HTR-8/SVneo (cell line): Measurements from ENCODE around the gene SEC24B.
A peak's percentile ranks its signal among the peaks of the same experiment; 100 is the strongest.
"Not testable (repeated sequence)": the region's sequence is repeated elsewhere in the genome, so short reads cannot be mapped to it uniquely, and the experiment has no call there.

Experiments
- DNase-seq: peaks from one replicate; pipeline ENCODE4 v3.0.0; 2011; ENCODE audit warnings: low spot score, mixed read lengths; ENCODE audit not compliant: insufficient read length
- FAIRE-seq: peaks from 2 replicates; lab custom pipeline; 2011; peaks lifted over from hg19 to GRCh38; lab: Jason Lieb, UNC

Gene SEC24B

DNA sequence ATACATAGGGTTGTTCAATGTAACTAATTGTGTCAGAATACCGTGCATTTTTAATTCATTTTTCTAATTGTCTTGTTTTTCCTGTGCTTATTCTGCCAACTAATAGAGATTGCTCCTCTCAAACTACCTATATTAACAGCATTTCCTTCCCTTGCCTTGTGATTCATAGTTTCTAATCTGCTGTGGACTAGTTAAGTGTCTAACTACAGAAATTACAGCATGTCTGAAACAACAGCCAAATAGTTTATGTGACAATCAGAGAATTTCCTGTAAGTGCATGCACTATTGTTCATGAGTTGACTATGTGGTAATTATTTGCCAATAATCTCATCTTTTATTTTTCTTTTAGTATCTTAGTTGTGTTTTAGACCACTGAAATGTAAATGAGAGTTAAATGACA, 4.1 kb upstream of the SEC24B start:
- DNase-seq (no peak), FAIRE-seq (no peak)

DNA sequence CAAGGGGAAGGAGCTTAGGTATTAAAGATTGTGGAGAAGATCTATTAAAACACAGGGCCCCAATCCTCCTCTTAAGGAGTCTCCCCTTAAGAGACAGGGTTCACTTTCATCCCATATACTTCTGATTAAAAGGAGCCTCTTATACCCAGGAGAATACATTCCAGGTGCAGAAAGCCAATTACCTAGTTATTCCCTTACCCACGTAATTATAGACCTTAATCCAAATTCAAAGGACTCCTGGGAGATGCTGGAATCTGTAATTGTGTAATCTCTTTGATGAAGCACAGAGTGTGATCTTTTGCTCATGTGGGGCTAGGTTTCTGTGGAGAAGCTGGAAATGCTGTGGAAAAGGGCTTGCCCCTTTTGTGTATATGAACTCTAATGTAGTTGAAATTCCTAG, 1.4 kb upstream of the SEC24B start:
- DNase-seq (no peak), FAIRE-seq (no peak)

DNA sequence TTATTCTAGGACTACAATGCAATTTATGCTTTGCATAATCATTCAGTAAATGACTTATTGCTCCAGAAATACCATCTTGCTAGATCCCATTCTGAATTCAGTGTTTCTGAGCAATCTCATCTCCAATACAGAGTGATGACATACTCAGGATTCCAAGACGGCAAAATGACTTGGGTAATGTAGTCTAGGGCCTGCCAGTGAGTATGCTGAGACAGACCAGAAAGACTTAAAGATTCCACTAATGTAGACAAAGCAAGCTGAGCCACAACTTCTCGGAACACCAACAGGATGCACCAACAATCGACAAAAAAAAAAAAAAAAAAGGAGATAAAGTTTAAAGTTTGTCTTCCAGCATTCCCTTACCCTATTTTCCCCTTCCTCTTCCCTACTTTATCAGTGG, 919 bp upstream of the SEC24B start:
- peak; percentile 65 for FAIRE-seq
- DNase-seq = no peak

DNA sequence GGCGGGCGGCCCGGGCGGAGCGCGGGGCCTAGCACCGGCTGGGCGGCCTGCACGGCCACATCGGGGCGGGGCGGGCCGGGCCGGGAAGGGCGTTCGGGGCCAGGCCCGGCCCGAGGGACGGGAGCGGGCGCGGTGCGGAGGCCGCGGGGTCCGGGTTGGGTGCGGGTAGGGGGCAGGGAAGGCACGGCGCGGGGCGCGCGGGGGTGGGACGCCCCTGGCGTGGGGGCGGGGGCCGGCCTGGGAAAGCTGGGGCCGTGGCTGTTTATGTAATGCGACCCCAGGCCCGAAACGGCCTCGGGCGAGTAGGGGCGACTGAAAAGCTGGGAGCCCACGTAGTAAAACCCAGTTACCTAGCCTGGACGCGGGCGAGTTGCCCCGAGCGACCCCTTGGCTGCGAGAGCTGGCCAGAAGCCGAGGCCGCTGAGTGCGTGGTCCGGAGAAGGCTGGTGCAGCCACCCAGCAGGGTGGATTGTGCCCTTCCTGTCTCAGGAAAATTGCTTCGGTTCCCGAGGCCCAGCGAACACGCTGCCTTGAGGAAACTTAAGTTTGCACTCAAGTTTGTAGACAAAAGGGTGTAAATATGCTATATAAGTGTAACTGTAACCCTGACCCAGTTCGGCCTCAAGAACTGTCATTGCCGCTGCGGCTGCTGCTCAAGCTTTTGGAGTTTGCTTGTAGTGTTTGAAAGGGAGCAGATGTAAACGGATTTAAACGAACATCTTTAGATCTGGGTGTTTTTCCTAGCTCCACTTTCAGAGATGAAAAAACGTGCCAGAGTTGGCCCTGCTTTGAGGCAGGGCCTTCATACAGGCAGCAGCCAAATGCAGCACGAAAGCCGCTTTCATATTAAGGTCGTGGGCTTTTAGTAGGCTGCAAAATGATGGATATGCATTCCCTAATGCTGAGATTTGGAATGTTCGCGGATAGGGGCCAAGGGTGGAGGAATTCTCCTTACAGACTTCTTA, 674 bp downstream of the SEC24B start:
- DNase-seq = no peak
- FAIRE-seq = no peak

DNA sequence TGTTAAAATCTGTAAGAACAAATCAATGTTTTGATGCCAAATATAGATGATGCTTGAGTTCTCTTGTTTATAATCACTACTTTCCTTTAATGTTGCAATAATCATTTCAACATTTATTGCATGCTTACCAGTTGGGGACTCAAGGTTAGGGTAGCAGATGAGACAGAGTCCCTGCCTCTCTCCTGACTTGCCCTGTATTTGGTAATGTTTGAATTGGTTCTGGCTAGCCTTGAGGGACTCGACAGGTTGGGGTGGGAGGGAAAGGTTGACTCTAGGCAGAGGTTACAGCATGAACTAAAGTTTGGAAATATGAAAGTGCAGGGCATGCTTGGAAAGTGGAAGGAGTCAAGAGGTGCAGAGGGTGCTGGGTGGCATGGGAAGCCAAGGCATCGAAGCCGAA, 2.0 kb downstream of the SEC24B start:
- peak; percentile 4 for FAIRE-seq
- no peak for DNase-seq

DNA sequence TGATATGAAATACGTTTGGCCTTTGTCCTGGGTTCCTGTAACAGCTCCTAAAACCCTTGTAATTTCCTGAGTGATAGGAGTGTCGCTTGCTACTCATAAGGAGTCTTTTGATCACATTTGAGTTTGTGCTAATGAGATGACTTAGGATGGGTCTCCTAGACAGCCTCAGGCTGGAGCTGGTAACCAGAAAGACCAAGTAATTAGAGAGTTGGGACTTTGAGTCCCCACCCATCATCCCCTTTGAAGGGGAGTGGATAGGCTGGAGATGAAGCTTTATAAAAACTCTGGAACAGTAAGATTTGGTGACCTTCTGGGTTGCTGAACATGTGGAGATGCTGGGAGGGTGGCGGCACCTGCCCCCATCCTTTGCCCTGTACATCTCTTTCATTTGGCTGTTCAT, 2.9 kb downstream of the SEC24B start:
- DNase-seq = no peak
- FAIRE-seq = no peak

DNA sequence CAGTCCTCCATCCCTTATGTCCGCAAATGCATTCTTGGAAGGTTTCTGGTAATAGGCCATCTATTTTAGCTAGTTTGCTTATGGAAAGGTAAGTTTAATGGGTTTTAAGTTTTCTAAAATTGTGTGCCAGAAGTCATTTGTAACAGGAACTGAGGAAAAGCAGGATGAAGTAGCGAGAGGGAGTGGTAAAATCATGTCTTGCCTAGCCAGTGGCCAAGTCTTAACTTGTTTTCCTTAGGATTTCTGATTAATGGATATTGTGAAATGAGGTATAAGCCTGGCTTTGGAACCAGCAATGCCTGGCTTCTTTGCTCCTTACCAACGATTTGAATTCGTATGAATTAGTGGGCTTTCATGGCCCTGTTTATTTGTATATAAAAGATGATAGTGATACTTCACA, 7.3 kb downstream of the SEC24B start:
- no peak for FAIRE-seq

DNA sequence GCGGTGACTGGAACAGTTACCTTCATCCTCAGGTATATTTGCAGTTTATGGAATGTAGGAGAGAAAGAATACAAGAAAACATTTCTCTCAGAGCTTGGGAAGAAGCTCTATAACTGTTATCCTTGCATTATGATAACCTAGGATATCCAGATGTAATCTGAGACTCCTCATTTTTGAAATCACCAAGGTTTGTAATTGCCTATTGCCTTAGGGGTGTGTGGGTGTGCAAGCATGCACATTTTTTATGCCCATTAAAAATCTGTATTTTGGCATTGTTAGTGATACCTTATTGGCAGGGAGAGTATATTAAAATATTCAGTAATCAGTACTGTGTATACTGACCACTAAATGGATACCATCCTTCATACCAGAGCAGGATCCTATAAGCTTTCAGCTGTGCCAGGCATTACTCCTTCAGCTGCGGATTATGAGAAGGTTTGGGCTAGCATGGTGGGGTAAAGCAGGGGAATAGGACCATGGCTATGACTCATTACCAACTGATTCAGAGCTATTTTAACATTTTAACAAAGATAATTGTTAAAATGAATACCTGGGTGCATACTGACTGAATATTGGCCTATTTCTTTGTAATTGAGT, 8.3 kb downstream of the SEC24B start:
- no peak for FAIRE-seq
- DNase-seq = no peak

More for the DNA sequence above, 7.3 kb downstream of the SEC24B start:
- DNase-seq = no peak

DNA sequence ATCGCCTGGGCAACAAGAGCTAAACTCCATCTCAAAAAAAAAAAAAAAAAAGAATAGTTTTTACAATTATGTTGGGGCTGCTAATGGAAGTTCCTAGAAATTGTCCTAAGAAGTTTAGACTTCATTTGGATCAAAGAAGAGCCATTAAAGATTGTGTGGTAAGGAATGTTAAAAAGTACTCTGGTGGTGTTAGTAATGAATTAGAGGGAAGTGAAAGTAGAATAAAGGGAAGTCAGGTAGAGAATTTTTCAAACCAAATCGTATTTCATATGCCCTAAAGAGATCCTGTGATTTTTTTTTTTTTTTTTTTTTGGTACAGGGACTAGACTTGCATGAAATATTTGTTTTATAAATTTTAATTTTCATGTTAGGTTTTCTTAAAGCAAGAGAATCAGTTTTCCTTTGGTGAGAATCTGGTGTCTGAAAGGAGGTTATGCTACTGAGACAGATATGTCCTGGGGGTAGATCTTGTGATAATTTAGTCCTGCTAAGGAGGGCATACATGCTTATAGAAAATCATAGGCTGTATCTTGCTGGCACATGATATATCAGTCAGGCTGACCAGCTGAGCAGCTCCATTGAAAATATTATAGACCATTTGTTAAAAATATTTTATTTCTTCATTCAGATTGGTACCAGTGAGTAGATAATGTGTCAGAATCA, 10.7 kb downstream of the SEC24B start:
- FAIRE-seq = no peak
- no peak for DNase-seq

DNA sequence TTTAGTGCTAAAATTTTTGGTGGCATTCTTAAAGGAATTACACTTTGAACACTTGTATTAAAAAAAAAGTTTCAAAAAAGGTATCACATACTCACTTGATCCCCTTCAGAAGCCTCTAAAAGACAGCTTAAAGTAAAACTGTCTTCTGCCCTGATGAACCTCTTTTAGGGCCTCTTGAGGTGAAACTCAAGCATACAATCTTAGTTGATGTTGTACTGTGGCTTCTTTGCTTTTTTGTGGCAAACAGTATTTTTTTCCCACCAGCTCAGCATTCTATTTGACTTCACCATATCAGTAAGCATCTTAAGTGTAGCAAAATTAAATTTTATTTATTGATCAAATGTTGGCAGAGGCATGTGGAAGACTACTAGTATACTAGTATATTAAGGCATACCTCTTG, 13.7 kb downstream of the SEC24B start:
- FAIRE-seq = no peak
- DNase-seq = no peak

DNA sequence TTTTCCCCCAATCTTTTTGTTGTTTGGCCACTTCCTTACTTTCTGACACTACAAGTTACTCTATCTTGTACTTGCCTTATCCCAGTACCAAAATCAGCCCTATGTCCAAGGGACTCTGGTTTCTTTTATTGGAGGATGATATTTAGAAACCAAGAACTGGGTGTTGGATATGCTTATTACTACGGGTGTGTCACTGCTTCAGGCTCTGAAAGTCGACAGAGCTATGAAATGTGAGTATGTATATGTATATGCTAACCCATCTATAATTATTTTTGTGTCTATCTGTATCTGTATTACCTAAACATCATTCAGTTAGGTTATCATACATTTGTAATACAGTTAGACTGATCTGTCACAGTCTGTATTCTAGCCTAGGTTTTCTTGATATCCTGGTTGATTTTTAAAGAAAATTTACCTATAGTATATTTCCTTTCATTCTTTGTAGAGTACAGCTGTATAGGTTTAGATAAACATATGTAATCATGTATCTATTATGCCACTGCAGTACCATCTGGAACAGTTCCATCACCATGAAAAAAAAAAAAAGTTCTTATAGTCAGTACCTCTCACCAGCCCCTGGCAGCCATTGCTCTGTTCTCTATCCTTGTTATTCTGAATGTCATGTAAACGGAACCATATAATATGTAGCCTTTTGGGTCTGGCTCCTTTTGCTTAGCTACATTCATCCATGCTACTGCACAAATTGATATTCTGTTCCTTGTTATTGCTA, 18.1 kb downstream of the SEC24B start:
- FAIRE-seq (no peak), DNase-seq (no peak)

DNA sequence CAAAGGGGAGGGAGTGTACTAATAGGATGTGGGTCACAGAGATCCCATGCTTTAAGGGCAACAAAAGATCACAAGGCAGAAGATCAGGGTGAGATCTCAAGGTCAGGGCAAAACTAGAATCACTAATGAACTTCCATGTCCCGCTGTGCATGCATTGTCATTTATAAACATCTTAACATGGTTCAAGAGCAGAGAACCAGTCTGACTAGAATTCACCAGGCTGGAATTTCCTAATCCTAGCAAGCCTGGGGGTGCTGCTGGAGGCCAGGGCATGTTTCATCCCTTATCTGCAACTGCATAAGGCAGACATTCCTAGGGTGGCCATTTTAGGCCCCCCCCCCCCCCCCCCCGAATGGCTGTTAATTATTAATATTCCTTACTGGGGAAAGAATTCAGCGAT, 19.5 kb downstream of the SEC24B start:
- DNase-seq, FAIRE-seq: not testable (repeated sequence)

DNA sequence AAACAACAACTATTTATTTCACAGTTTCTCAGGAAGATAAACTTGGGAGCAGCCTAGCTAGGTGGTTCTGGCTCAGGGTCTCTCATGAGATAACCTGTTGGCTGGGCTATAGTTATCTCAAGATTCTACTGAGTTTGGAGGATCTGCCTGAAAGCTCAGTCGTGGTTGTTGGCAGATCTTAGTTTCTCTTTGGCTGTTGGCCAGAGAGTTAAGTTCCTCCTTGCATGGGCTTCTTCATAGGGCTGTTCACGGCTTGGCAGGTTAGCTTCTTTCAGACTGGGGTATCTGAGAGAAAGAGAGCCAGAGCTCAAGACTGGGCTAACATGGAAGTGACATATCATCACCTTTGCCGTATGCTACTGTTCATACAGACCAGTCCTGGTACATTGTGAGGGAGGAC, 28.7 kb downstream of the SEC24B start:
- no peak for FAIRE-seq

DNA sequence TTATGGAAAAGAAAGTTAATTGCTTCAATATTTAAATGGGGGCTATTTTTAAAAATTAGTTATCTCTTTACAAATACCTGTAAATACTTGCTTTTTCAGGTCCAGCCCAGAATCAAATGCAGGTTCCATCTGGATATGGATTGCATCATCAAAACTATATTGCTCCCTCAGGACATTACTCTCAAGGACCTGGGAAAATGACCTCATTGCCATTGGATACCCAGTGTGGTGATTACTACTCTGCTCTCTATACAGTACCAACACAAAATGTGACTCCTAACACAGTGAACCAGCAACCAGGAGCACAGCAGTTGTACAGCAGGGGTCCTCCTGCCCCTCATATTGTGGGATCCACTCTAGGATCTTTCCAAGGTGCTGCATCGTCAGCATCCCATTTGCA, 29.2 kb downstream of the SEC24B start:
- DNase-seq (no peak), FAIRE-seq (no peak)

More for the DNA sequence above, 28.7 kb downstream of the SEC24B start:
- DNase-seq = no peak

DNA sequence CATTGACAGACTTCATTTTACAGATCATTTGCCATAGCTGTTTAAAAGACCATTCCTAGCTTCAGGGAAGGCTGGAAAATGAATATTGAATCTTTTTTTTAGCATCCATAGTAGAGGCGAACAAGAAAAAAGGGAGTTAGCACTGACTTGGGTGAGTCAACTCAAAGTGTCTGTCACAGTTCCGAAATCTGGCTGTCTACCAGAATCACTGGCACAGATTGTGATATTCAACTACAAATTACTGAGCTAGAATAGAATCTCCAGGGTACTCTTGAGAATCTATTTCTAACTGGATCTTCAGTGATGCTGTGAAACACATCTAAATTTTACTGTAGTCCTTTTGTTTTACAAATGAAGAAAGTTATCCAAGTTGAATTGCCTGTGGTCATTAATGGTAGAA, 31.5 kb downstream of the SEC24B start:
- FAIRE-seq (no peak), DNase-seq (no peak)

DNA sequence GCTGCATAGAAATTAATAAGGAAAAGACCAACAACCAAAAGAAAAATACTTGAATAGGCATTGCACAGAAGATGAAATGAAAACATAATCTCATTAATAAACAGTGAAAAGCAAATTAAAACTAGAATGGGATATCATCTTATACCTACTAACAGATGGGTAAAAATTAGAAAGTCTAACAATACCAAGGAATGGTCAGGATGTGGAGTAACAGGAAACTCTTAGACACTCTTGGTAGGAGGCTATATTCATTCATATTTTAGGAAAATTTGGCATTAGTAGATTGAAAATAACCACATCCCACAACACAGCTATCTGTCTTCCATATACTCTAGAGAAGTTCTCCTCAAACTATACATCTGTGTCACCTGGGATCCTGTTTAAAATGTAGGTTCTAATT, 36.3 kb downstream of the SEC24B start:
- DNase-seq (no peak), FAIRE-seq (no peak)

DNA sequence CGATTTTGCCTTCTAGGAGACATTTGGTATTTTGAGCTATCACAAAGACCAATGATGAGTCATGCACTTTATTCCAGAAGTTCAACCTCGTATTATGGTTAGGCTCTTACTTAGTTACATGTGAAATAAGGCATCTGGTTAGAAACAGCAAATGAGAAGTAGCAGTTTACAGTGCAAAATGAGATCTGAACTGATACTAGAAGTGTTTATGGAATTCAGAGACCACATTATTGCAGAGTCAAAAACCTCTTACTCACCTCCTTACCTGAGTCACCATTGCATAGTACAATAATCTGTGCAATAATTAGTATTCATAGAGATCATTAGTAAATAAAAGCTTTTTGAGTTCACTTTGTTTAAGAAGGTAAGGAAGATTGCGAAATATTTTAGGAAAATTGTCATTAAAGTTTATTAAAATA, 38.7 kb downstream of the SEC24B start:
- DNase-seq = no peak
- peak; percentile 76 for FAIRE-seq

DNA sequence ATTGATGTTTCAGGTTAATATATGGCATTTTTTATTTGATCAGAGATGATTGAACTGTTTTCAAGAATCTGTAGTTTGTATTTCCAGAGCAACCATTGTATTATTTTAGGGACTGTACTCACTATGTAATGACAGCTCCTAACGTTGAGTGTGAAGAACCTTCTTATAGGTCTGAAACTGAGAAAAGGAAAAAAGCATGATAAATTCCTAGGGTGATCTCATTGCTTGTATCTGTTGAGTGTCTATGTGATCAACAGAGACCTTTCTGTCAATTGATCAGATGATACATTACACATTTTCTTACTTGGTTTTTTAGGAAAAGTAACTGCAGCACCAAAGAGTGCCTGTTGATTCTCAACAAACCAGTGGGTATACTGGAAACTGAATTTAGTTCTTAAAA, 40.2 kb downstream of the SEC24B start:
- FAIRE-seq (no peak), DNase-seq (no peak)

DNA sequence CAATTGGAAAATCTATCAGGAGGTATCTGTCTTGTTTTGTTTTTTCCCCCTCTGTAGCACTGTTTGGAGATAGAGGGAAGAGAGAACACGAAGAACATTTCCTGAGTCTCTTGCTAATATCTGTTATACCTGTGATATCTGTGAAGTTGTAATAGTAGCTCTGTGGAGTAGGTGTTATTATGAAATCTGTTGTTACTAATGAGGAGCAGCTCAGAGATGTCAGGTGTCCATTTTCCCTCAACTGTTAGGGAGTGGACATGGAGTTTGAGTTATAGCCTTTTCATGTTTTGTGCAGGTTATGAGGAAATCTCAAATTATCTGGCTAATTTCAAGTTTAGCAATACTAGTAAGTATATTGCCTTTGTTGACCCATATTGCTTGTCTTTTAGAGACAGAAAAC, 52.4 kb downstream of the SEC24B start:
- DNase-seq (no peak), FAIRE-seq (no peak)

DNA sequence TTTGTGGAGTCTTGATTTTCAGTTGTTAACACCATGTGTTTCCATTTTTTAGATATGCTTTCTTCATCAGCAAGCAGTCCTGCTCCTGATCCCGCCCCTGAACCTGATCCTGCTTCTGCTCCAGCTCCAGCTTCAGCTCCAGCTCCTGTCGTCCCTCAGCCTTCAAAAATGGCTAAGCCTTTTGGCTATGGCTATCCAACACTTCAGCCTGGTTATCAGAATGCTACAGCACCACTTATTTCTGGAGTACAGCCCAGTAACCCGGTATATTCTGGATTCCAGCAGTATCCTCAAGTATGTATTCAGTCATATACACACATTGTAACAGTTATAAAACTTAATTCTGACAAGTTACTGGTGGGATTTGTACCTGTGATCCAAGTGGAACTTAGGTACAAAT, 60.9 kb downstream of the SEC24B start:
- FAIRE-seq = no peak
- no peak for DNase-seq
